NCI-H1930 (cell line): ENCODE data around the gene PRSS22.
A peak's percentile ranks its signal among the peaks of the same experiment; 100 is the strongest.

Experiments
- DNase-seq, 2 experiments: peaks; one replicate each; lab custom pipeline; 2025; lab: John Stamatoyannopoulos, UW

Gene PRSS22, protein sequence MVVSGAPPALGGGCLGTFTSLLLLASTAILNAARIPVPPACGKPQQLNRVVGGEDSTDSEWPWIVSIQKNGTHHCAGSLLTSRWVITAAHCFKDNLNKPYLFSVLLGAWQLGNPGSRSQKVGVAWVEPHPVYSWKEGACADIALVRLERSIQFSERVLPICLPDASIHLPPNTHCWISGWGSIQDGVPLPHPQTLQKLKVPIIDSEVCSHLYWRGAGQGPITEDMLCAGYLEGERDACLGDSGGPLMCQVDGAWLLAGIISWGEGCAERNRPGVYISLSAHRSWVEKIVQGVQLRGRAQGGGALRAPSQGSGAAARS

DNA sequence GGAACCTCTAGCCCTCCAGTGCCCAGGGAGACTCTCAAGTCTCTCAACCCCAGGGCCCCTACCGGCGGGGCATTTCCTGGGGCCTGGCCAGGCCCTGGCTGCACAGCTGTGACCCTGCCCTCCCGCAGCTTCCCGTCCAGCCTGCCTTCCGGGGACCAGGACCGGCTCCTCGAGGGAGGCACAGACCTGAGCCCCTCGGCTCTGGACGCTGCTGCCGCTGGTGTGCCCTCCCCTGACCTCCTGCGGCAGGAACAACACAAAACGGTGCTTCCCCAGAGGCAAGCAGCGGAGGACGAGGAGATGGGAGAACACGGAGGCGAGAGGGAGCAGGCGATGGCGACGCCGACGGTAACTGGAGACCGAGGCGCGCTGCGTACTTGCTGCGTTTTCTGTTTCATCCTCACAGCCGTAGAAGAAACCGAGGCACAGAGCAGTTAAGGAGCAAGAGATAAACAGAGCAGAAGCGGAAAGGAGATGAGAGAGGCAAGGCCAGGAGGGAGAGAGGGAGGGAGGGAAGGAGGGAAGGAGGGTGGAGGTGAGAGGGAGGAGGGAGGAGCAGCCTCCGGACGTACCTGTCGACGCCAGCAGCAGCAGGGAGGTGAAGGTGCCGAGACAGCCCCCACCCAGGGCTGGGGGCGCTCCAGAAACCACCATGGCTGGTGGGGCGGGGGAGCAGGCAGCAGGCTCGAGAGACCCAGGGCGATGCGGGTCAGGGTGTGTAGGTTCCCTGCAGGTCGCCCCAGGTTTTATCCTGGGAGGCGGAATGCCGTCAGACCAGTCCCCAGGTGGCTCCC lies at the start of gene PRSS22:
TSS of gene PRSS22 (minus strand) at position 720 of the 794 bp plus-strand sequence. CDS start at position 654, 66 bp downstream.
- DNase-seq = no peak

GRCh38 chr16:2907084-2907753 lies 49.2 kb upstream of the PRSS22 start:
- DNase-seq = peak; percentile 17 to 44

GRCh38 chr16:2905988-2906387 lies 48.0 kb upstream of the PRSS22 start:
- DNase-seq = no peak

- DNase-seq = peak; percentile 99
Observed at GRCh38 chr16:2905241-2905987, 47.4 kb upstream of the PRSS22 start.

GRCh38 chr16:2904922-2905240 lies 46.9 kb upstream of the PRSS22 start:
- no peak for DNase-seq

DNA sequence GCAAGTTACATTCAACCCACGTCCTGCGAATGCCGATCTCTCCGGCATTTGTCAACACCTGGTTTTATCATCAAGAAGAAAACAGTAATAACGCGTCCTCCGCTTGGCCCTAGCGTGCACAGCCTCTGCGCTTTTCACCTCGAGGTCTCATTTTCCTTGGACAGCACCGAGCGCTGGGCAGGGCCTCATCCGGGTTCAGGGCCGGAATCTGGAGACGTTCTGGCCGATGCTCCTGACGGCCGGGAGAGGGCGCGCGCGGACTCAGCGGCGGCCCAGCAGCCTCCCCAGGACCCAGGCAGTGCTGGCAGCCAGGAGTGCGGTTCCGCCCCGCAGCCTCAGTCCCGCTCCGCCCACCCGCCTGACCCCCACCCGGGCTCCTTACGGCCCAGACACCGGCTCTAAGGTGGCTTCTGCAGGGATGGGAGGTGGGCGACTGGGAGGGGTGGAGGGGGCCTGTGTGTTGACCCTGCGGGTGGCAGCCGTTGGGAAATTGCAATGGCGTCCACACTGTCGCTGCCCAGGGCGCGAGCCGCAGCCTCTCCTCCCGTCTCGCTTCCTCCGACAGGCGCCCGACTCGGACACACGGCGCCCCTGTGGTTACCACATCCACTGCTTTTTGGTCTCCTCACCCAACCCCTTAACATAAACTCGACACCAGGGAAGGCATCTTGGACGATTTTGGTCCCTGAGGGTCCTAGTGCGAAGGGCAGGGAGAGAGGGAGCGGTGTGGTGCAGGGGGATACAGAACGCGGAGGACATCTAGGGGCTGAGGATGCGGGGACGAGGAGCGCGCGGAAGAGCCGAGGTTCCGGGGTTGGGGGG lies 46.3 kb upstream of the PRSS22 start:
- peak; percentile 80 to 87 for DNase-seq

GRCh38 chr16:2902337-2903130 lies 44.6 kb upstream of the PRSS22 start:
- no peak for DNase-seq

GRCh38 chr16:2900526-2901075 lies 42.6 kb upstream of the PRSS22 start:
- no peak for DNase-seq

GRCh38 chr16:2899564-2900072 lies 41.6 kb upstream of the PRSS22 start:
- no peak for DNase-seq

GRCh38 chr16:2898831-2899563 lies 41.0 kb upstream of the PRSS22 start:
- DNase-seq = no peak

GRCh38 chr16:2897110-2897509 lies 39.1 kb upstream of the PRSS22 start:
- no peak for DNase-seq

- DNase-seq = no peak
Observed at GRCh38 chr16:2896480-2897010, 38.6 kb upstream of the PRSS22 start.

DNA sequence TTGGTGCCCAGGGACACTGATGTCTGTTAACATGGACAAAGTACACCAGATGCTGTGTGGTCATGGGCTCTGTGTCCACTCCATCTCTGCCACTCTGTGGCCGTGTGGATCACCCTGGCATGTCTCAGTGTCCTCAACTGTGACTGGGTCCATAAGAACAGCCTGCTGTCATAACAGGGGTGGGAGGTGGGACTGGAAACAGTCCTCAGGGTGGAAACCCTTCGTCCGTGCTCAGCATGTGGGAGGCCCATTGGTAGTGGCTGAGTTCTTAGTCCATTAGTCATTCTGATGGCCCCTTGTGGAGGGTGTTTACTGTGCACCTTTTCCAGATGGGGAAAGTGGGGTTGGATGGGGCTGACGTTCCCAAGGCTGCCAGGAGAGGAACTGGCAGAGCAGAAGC lies 37.8 kb upstream of the PRSS22 start:
- DNase-seq = no peak

DNA sequence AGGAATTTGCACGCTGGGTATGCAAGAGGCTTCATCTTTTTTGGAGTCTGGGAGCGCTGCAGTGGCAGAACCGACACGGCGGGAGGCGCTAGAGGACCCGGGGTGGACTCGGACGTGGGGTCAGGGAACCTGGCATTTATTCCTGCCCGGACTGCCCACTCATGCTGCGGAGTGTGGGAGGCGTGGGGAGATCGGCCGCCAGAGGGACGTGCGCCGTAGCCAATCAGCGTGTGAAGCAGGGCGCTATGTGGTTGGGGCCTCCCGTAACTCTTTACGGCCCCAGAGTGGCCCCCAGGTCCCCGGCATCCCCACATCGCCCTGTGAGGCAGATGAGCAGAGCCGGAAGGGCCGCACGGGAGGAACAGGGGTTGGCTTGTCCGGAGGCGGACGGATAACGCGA lies 36.3 kb upstream of the PRSS22 start:
- DNase-seq = no peak

- no peak for DNase-seq
Observed at GRCh38 chr16:2884041-2884451, 26.1 kb upstream of the PRSS22 start.

- DNase-seq = no peak
Observed at GRCh38 chr16:2883458-2883908, 25.5 kb upstream of the PRSS22 start.

DNA sequence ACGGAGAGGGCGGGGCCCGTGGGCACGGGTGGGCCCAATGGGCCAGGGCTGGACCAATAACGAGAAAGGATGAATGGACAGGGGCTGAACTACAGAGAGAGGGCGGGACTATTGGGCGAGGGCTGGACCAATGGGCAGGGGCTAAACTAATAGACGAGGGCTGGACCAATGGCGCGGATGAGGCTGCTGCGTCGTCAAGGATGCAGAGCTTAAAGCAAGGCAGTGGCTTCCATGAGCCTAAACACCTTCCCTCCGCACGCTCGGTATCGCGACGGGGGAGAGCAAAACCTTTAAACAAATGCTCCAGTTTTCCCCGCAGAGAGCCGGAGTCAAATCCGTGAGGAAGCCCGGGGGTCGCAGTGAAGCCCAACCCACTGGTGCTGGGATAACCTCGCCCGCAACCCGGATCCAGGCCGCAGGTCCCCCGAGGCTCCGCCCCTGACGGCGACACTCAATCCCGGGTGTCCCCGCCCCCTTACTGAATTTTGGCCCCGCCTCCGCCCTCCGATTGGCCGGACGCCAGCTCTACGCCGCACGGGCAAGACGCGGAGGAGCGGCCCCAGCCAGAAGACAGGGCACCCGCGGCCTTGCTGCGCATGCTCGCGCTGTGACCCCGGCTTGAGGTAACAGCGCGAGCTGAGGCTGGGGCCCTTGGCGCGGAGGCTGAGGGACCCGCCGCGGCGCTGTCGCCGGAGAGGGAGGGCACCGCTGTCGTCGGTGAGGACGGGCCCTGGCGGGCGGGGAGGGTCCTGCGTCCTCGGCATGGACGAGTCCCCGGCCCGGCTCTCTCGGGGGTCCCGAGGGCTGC lies 24.9 kb upstream of the PRSS22 start, which contains the start of gene FLYWCH2:
TSS of gene FLYWCH2 (plus strand) at position 566 of the 808 bp plus-strand sequence. CDS start 13,235 bp downstream, outside the sequence.
- peak; percentile 98 to 99 for DNase-seq
